GM18907 (cell line): Measurements from ENCODE around the gene RPUSD1.
"Not testable (repeated sequence)": the region's sequence is repeated elsewhere in the genome, so short reads cannot be mapped to it uniquely, and the experiment has no call there.

Experiments
- ATAC-seq: cut with Tn5 transposase; IDR thresholded peaks from one replicate; pipeline ENCODE4 v1.9.1; 2021; ENCODE audit warnings: mild to moderate bottlenecking, moderate library complexity; ENCODE audit not compliant: unreplicated experiment

Gene RPUSD1

GRCh38 chr16:768428-768827, 19.8 kb downstream of the RPUSD1 start:
- no peak for ATAC-seq

GRCh38 chr16:767743-768235, 20.4 kb downstream of the RPUSD1 start:
- no peak for ATAC-seq

- ATAC-seq, result no peak
Measured at GRCh38 chr16:766820-767640, 21.2 kb downstream of the RPUSD1 start.

- no peak for ATAC-seq
Measured at GRCh38 chr16:766008-766819, 22.0 kb downstream of the RPUSD1 start.

- no peak for ATAC-seq
Measured at GRCh38 chr16:765488-765865, 22.7 kb downstream of the RPUSD1 start.

GRCh38 chr16:764848-765487, 23.2 kb downstream of the RPUSD1 start:
- no peak for ATAC-seq

- ATAC-seq, result no peak
Measured at GRCh38 chr16:764184-764750, 23.9 kb downstream of the RPUSD1 start.

- ATAC-seq, result no peak
Measured at GRCh38 chr16:763369-764183, 24.6 kb downstream of the RPUSD1 start.

GRCh38 chr16:762595-763268, 25.4 kb downstream of the RPUSD1 start:
- ATAC-seq, result no peak

- no peak for ATAC-seq
Measured at GRCh38 chr16:761625-762513, 26.3 kb downstream of the RPUSD1 start.

GRCh38 chr16:760545-761343, 27.4 kb downstream of the RPUSD1 start, which contains the start of gene MSLN:
Gene MSLN, plus strand, starts transcription at chr16:760734. Its CDS starts 1,947 bp downstream, at chr16:762681.
- no peak for ATAC-seq

- ATAC-seq, result no peak
Measured at GRCh38 chr16:760065-760464, 28.1 kb downstream of the RPUSD1 start.

GRCh38 chr16:759110-759910, 28.9 kb downstream of the RPUSD1 start:
- no peak for ATAC-seq

GRCh38 chr16:756428-756827, 31.8 kb downstream of the RPUSD1 start:
- ATAC-seq, result no peak

GRCh38 chr16:754656-755055, 33.5 kb downstream of the RPUSD1 start:
- no peak for ATAC-seq

- ATAC-seq, result not testable (repeated sequence)
Measured at GRCh38 chr16:754121-754607, 34.0 kb downstream of the RPUSD1 start.

- no peak for ATAC-seq
Measured at GRCh38 chr16:752007-752312, 36.2 kb downstream of the RPUSD1 start.
